SK-N-SH (cell line): Measurements from ENCODE around the gene CDK5RAP2. TPM values are rescaled to one million over a fixed set of nuclear protein-coding genes. Genes with fewer than 3 reads are reported as not detected.
"Not testable (repeated sequence)": the region's sequence is repeated elsewhere in the genome, so short reads cannot be mapped to it uniquely, and the experiment has no call there.

Source experiments
- CTCF ChIA-PET: fragments of 300-600, 350-600 bp; formaldehyde crosslinking; extraction: SDS; loops from one replicate; lab custom pipeline; 2021; lab: Yijun Ruan, JAX
- POLR2A ChIA-PET: fragments of 350-600 bp; sonication (Branson Sonifier 250); formaldehyde crosslinking; extraction: SDS; loops from one replicate; lab custom pipeline; 2020; ENCODE audit warnings: antibody characterized with exemption, inconsistent platforms; lab: Yijun Ruan, JAX
- DNase-seq: peaks from one replicate; pipeline ENCODE4 v3.0.0; 2012
- H2AFZ ChIP-seq: fragments of 200-600 bp; sonication (generic); 2 replicates; pipeline ENCODE4 v1.8.1; 2016; ENCODE audit warnings: antibody characterized with exemption, mild to moderate bottlenecking, low read depth
- H3F3A ChIP-seq: fragments of 200-600 bp; sonication (generic); replicated peaks from 2 replicates; pipeline ENCODE3; 2016; ENCODE audit warnings: antibody characterized with exemption, mild to moderate bottlenecking; ENCODE audit not compliant: insufficient read depth
- H3K27ac ChIP-seq, 2 experiments: fragments of 200-500 bp in 1 of 2; fragments of 200-600 bp in 1 of 2; sonication (Bioruptor generic) in 1 of 2; sonication (generic), shearing (Covaris generic) in 1 of 2; 2 replicates each; pipeline versions ENCODE4 v1.5.1 to v1.6.1; 2014 to 2016; ENCODE audit warnings: low read depth in 2 of 2, inconsistent platforms in 1 of 2, low read length in 1 of 2, mild to moderate bottlenecking in 1 of 2, mixed read lengths in 1 of 2
- H3K27me3 ChIP-seq: fragments of 200-600 bp; sonication (generic), shearing (Covaris generic); 2 replicates; pipeline ENCODE4 v1.6.1; 2016; ENCODE audit warnings: mixed run types; ENCODE audit not compliant: insufficient read depth
- H3K36me3 ChIP-seq, 2 experiments: fragments of 200-500 bp in 1 of 2; fragments of 200-600 bp in 1 of 2; sonication (Bioruptor generic) in 1 of 2; sonication (generic) in 1 of 2; replicated peaks in 1 of 2; 2 replicates each; pipeline versions ENCODE3 to v1.5.1; 2014 to 2016; ENCODE audit warnings: low read length in 1 of 2, mild to moderate bottlenecking in 1 of 2; ENCODE audit not compliant: insufficient read depth in 2 of 2, control insufficient read depth in 1 of 2
- H3K4me1 ChIP-seq, 2 experiments: fragments of 200-500 bp in 1 of 2; fragments of 200-600 bp in 1 of 2; sonication (Bioruptor generic) in 1 of 2; sonication (generic), shearing (Covaris generic) in 1 of 2; 2 replicates each; pipeline versions ENCODE4 v1.5.1 to v1.6.1; 2014 to 2016; ENCODE audit warnings: low read depth in 1 of 2, low read length in 1 of 2, mixed run types in 1 of 2; ENCODE audit not compliant: insufficient read depth in 2 of 2, control insufficient read depth in 1 of 2
- H3K4me2 ChIP-seq: fragments of 200-600 bp; sonication (generic), shearing (Covaris generic); 2 replicates; pipeline ENCODE4 v1.6.1; 2017; ENCODE audit warnings: mixed run types
- H3K4me3 ChIP-seq, 2 experiments: fragments of 200-500 bp in 1 of 2; fragments of 200-600 bp in 1 of 2; sonication (Bioruptor generic) in 1 of 2; sonication (generic), shearing (Covaris generic) in 1 of 2; 2 replicates each; pipeline versions ENCODE4 v1.5.1 to v1.8.1; 2014 to 2016; ENCODE audit warnings: low read depth in 2 of 2, inconsistent platforms in 1 of 2, low read length in 1 of 2, mild to moderate bottlenecking in 1 of 2, mixed read lengths in 1 of 2, moderate library complexity in 1 of 2
- H3K79me2 ChIP-seq: fragments of 200-600 bp; sonication (generic); 2 replicates; pipeline ENCODE4 v1.8.1; 2017; ENCODE audit warnings: mild to moderate bottlenecking; ENCODE audit not compliant: insufficient read depth
- H3K9ac ChIP-seq: fragments of 200-600 bp; sonication (generic); 2 replicates; pipeline ENCODE4 v1.6.1; 2017; ENCODE audit warnings: mixed run types
- H3K9me2 ChIP-seq: fragments of 200-600 bp; sonication (generic); 2 replicates; pipeline ENCODE4 v1.6.1; 2017; ENCODE audit warnings: mixed run types
- H3K9me3 ChIP-seq: fragments of 200-600 bp; sonication (generic); 2 replicates; pipeline ENCODE4 v1.6.1; 2017; ENCODE audit warnings: mixed run types, mild to moderate bottlenecking, moderate library complexity
- H4K20me1 ChIP-seq: fragments of 200-600 bp; sonication (generic); 2 replicates; pipeline ENCODE4 v1.6.1; 2017; ENCODE audit warnings: mild to moderate bottlenecking, mixed run types; ENCODE audit not compliant: insufficient read depth
- CHD2 ChIP-seq: fragments of 150-350 bp; IDR thresholded peaks from 2 replicates; pipeline ENCODE4 v1.6.1; 2018; ENCODE audit warnings: low read length; ENCODE audit not compliant: partially characterized antibody
- CTCF ChIP-seq: fragments of 200-600 bp; sonication (generic); IDR thresholded peaks from 2 replicates; pipeline ENCODE4 v1.6.1; 2017; ENCODE audit warnings: antibody characterized with exemption, mild to moderate bottlenecking, moderate library complexity
- FOSL2 ChIP-seq: IDR thresholded peaks from 2 replicates; pipeline ENCODE4 v1.4.0; 2012; ENCODE audit warnings: low read depth, mild to moderate bottlenecking, moderate library complexity, borderline replicate concordance
- GATA2 ChIP-seq: sonication (generic); formaldehyde crosslinking; IDR thresholded peaks from 2 replicates; pipeline ENCODE4 v1.5.0; 2020; ENCODE audit warnings: mild to moderate bottlenecking, missing genetic modification reagents
- IRF3 ChIP-seq: fragments of 150-350 bp; IDR thresholded peaks from 2 replicates; pipeline ENCODE4 v1.6.1; 2016; ENCODE audit warnings: mild to moderate bottlenecking, low read depth, low read length
- MXI1 ChIP-seq: IDR thresholded peaks from 2 replicates; pipeline ENCODE4 v1.6.1; 2012; ENCODE audit warnings: mild to moderate bottlenecking, low read depth, low read length, improper control_type of control experiment
- RXRA ChIP-seq: IDR thresholded peaks from 2 replicates; pipeline ENCODE4 v1.4.0; 2012; ENCODE audit warnings: low read depth, mild to moderate bottlenecking, borderline replicate concordance
- WGBS: methylation state at CpG from one replicate; pipeline ENCODE4 v1.1.6; 2017; ENCODE audit warnings: low lambda C conversion rate; 5-methylcytosine and 5-hydroxymethylcytosine counted together
- polyA plus RNA-seq, 3 experiments: library from polyadenylated mRNA; depleted of rRNA; stranded (reverse); fragments of >200 nt; gene quantifications; 2 replicates each; pipeline ENCODE4 v1.2.3, GENCODE V29; 2012

Gene CDK5RAP2
- polyA plus RNA-seq, 1 of the 3 experiments (the other 2 are of a cell fraction), result 20.7 TPM

- CTCF ChIA-PET, result interaction anchor here (0.7 kb wide), 1 partner anchor 32 kb away, joined by 3 read pairs; no protein-coding TSS in a partner anchor
- H3K79me2 ChIP-seq, result peaks cover 45% of the 10 kb centered on the region; the same call in 1 of the 2 replicates
- H3K9me2 ChIP-seq, result no peaks in the 10 kb centered on the region
Measured at GRCh38 chr9:120555839-120556238, 24.1 kb downstream of the CDK5RAP2 start.

GRCh38 chr9:120552210-120552704 lies 27.7 kb downstream of the CDK5RAP2 start:
- POLR2A ChIA-PET, result not testable (repeated sequence)

More at GRCh38 chr9:120555839-120556238, 24.1 kb downstream of the CDK5RAP2 start:
- H3K27me3 ChIP-seq, result no peaks in the 10 kb centered on the region
- no peak overlapping the region for H3K4me2 ChIP-seq
- no peaks in the 10 kb centered on the region for H3F3A ChIP-seq
- H3K4me1 ChIP-seq, result no peaks in the 10 kb centered on the region
- POLR2A ChIA-PET, result no interaction called here
- no peak overlapping the region for H2AFZ ChIP-seq
- WGBS, result 92% methylated on average over 4 of the region's 4 CpGs
- H3K4me3 ChIP-seq, result no peak overlapping the region
- H3K9ac ChIP-seq, result no peak overlapping the region
- TF ChIP-seq CTCF, result no peak
- no peak for TF ChIP-seq FOSL2
- TF ChIP-seq RXRA, result no peak
- TF ChIP-seq IRF3, result no peak
- no peak for TF ChIP-seq CHD2
- TF ChIP-seq MXI1, result no peak
- TF ChIP-seq GATA2, result no peak
- H3K27ac ChIP-seq, result no peak overlapping the region
- H3K9me3 ChIP-seq, result no peaks in the 10 kb centered on the region
- no peaks in the 10 kb centered on the region for H4K20me1 ChIP-seq
- H3K36me3 ChIP-seq, result peaks cover 7 to 8% of the 10 kb centered on the region in 2 experiments
- DNase-seq, result no peak

More at GRCh38 chr9:120552210-120552704, 27.7 kb downstream of the CDK5RAP2 start:
- CTCF ChIA-PET, H3K9me2 ChIP-seq, H3F3A ChIP-seq, H3K4me1 ChIP-seq, H3K4me3 ChIP-seq, DNase-seq, H2AFZ ChIP-seq, H3K9ac ChIP-seq, H3K4me2 ChIP-seq, H3K9me3 ChIP-seq, H3K27me3 ChIP-seq, H4K20me1 ChIP-seq, H3K27ac ChIP-seq: not testable (repeated sequence)
- H3K79me2 ChIP-seq, result peaks cover 41% of the 10 kb centered on the region; the same call in 1 of the 2 replicates
- H3K36me3 ChIP-seq, result peaks cover 17 to 32% of the 10 kb centered on the region in 2 experiments
- 97% methylated on average over 6 of the region's 7 CpGs for WGBS
